Measurements from ENCODE around the gene TIMM29. TPM values are rescaled to one million over a fixed set of nuclear protein-coding genes. Genes with fewer than 3 reads are reported as not detected.

The TIMM29 gene
- total RNA-seq, 4 donors from 2014 or later, result 39.6 to 53.2 (median 49.8) TPM

DNA sequence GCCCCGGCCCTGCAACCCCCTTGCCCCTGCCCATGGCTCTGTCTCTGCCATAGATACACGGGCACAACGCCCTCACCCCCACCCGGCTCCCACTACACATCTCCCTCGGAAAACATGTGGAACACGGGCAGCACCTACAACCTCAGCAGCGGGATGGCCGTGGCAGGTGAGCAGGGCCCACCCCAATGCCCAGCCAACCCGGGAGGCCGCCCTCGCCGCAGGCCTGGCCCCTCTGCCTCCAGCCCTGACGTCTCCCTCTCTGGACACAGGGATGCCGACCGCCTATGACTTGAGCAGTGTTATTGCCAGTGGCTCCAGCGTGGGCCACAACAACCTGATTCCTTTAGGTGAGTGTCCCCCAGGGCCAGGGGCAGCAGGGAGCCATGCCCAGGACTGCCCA lies 7.8 kb upstream of the TIMM29 start:
- 86 to 87% methylated on average over 13 to 16 of the region's 16 CpGs for WGBS, 2 donors
- intact Hi-C loops (cut with DNase I; ENCODE audit: low total_unique reads), result loop anchor here (10.0 kb wide), 1 partner anchor 46 kb away; the partner anchor contains the start of gene CARM1
- H3K4me3 ChIP-seq (ENCODE audit: low read depth, poor library complexity, severe bottlenecking), result no peak overlapping the region
- no peak for TF ChIP-seq POLR2A (IDR thresholded peaks at IDR 0.05)
- TF ChIP-seq, protein P1, sequence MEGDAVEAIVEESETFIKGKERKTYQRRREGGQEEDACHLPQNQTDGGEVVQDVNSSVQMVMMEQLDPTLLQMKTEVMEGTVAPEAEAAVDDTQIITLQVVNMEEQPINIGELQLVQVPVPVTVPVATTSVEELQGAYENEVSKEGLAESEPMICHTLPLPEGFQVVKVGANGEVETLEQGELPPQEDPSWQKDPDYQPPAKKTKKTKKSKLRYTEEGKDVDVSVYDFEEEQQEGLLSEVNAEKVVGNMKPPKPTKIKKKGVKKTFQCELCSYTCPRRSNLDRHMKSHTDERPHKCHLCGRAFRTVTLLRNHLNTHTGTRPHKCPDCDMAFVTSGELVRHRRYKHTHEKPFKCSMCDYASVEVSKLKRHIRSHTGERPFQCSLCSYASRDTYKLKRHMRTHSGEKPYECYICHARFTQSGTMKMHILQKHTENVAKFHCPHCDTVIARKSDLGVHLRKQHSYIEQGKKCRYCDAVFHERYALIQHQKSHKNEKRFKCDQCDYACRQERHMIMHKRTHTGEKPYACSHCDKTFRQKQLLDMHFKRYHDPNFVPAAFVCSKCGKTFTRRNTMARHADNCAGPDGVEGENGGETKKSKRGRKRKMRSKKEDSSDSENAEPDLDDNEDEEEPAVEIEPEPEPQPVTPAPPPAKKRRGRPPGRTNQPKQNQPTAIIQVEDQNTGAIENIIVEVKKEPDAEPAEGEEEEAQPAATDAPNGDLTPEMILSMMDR (IDR thresholded peaks at IDR 0.05), result no peak
- no peak for DNase-seq (ENCODE audit: low spot score in 2 of 2)

DNA sequence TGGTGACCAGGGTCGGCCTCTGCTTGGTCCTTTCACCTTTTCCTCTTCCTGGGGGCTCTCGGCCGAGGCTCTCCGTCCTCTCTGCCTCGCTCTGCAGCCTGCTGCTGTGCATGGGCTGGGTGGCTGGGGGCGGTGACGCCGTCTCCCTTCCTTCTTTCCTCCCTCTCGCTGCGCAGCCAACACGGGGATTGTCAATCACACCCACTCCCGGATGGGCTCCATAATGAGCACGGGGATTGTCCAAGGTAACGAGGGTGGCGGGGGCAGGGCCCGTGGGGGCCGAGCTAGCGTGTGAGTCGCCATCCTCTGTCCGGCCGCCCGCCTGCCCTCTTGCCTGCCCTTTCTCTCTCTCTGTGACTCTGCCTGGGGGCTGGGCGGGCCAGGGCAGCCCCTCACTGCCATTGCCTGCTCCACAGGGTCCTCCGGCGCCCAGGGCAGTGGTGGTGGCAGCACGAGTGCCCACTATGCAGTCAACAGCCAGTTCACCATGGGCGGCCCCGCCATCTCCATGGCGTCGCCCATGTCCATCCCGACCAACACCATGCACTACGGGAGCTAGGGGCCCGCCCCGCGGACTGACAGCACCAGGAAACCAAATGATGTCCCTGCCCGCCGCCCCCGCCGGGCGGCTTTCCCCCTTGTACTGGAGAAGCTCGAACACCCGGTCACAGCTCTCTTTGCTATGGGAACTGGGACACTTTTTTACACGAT lies 7.3 kb upstream of the TIMM29 start:
- no peak for TF ChIP-seq POLR2A (IDR thresholded peaks at IDR 0.05)
- TF ChIP-seq, protein P1 (IDR thresholded peaks at IDR 0.05), result no peak
- H3K4me3 ChIP-seq (ENCODE audit: low read depth, poor library complexity, severe bottlenecking), result no peak overlapping the region
- no peak for DNase-seq (ENCODE audit: low spot score in 2 of 2)
- intact Hi-C loops (cut with DNase I; ENCODE audit: low total_unique reads), result loop anchor here (10.0 kb wide), 1 partner anchor 47 kb away; the partner anchor contains the start of gene CARM1
- WGBS, 2 donors, result 90 to 92% methylated on average over 37 to 42 of the region's 43 CpGs

DNA sequence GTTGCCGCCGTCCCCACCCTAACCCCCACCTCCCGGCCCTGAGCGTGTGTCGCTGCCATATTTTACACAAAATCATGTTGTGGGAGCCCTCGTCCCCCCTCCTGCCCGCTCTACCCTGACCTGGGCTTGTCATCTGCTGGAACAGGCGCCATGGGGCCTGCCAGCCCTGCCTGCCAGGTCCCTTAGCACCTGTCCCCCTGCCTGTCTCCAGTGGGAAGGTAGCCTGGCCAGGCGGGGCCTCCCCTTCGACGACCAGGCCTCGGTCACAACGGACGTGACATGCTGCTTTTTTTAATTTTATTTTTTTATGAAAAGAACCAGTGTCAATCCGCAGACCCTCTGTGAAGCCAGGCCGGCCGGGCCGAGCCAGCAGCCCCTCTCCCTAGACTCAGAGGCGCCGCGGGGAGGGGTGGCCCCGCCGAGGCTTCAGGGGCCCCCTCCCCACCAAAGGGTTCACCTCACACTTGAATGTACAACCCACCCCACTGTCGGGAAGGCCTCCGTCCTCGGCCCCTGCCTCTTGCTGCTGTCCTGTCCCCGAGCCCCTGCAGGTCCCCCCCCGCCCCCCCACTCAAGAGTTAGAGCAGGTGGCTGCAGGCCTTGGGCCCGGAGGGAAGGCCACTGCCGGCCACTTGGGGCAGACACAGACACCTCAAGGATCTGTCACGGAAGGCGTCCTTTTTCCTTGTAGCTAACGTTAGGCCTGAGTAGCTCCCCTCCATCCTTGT lies 6.5 kb upstream of the TIMM29 start:
- no peak for TF ChIP-seq POLR2A (IDR thresholded peaks at IDR 0.05)
- TF ChIP-seq, protein P1 (IDR thresholded peaks at IDR 0.05), result no peak
- DNase-seq (ENCODE audit: low spot score in 2 of 2), result no peak
- no peak overlapping the region for H3K4me3 ChIP-seq (ENCODE audit: low read depth, poor library complexity, severe bottlenecking)
- 80 to 82% methylated on average over 26 to 33 of the region's 33 CpGs for WGBS, 2 donors
- intact Hi-C loops (cut with DNase I; ENCODE audit: low total_unique reads), result loop anchor here (10.0 kb wide), 1 partner anchor 47 kb away; the partner anchor contains the start of gene CARM1

DNA sequence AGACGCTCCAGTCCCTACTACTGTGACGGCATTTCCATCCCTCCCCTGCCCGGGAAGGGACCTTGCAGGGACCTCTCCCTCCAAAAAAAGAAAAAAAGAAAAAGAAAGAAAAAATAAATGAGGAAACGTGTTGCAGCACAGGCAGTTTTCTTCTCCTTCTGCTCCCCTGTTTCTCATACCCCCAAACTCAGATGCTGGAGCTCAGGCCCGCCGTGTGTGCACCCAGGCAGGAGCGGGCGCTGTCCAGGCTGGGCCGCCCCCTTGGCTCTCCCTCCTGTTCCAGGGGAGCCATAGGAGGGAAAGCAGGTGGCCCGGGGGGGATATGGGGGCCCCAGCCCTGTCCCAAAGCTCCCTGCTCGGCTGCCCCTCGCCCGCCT lies 6.0 kb upstream of the TIMM29 start:
- DNase-seq (ENCODE audit: low spot score in 2 of 2), result no peak
- intact Hi-C loops (cut with DNase I; ENCODE audit: low total_unique reads), result loop anchor here (10.0 kb wide), 1 partner anchor 48 kb away; the partner anchor contains the start of gene CARM1
- TF ChIP-seq, protein P1 (IDR thresholded peaks at IDR 0.05), result no peak
- TF ChIP-seq POLR2A (IDR thresholded peaks at IDR 0.05), result no peak
- H3K4me3 ChIP-seq (ENCODE audit: low read depth, poor library complexity, severe bottlenecking), result no peak overlapping the region
- 86% methylated on average over 13 of the region's 13 CpGs for WGBS, 2 donors

DNA sequence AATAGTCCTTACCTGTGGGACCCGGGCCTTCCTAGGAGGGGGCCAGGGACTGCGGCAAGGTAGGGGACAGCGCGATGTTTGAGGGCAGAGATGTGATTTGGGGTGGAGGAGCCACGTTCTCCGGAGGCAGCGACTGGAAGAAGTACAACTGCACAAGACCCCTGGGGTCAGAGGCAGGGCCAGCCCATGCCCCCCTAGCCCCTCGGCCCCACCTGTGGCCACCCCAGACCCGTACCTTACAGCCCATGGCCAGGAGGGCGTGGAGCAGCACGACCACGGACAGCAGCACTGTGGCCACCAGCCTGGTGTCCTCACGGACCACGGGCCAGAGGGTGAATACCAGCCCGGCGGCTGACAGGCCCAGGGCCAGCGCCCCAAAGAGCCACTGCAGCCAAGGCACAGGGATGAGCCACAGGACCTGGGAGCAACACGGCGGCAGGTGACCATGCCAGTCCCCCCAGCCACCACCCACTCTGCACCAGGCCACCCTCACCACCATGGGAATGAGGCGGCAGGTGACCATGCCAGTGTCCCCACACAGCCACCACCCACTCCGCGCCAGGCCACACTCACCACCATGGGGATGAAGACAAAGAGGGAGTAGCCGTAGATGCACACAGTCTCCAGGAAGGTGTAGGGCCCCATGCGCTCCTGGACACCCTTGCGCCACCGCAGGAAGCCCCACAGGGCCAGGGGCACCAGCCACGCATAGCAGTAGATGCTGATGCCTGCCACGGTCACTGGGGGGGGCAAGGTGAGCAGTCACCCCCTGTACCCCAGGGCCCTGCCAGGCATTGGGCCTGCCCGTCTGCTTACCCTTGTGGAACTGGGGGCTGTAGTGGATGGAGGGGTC lies 5.1 kb upstream of the TIMM29 start:
- no peak for TF ChIP-seq POLR2A (IDR thresholded peaks at IDR 0.05)
- TF ChIP-seq, protein P1 (IDR thresholded peaks at IDR 0.05), result no peak
- DNase-seq (ENCODE audit: low spot score in 2 of 2), result no peak
- 89 to 92% methylated on average over 20 of the region's 29 CpGs for WGBS, 2 donors
- H3K4me3 ChIP-seq (ENCODE audit: low read depth, poor library complexity, severe bottlenecking), result no peak overlapping the region
- intact Hi-C loops (cut with DNase I; ENCODE audit: low total_unique reads), result loop anchor here (10.0 kb wide), 1 partner anchor 49 kb away; the partner anchor contains the start of gene CARM1

Measured in lower leg skin (tissue), 4 donors.